ENCODE measurements around the gene ITGB1.
A peak's percentile ranks its signal among the peaks of the same experiment; 100 is the strongest.

Gene ITGB1

GRCh38 chr10:32889631-32890212 is 68.3 kb downstream of the ITGB1 start:
- no peak for DNase-seq

DNA sequence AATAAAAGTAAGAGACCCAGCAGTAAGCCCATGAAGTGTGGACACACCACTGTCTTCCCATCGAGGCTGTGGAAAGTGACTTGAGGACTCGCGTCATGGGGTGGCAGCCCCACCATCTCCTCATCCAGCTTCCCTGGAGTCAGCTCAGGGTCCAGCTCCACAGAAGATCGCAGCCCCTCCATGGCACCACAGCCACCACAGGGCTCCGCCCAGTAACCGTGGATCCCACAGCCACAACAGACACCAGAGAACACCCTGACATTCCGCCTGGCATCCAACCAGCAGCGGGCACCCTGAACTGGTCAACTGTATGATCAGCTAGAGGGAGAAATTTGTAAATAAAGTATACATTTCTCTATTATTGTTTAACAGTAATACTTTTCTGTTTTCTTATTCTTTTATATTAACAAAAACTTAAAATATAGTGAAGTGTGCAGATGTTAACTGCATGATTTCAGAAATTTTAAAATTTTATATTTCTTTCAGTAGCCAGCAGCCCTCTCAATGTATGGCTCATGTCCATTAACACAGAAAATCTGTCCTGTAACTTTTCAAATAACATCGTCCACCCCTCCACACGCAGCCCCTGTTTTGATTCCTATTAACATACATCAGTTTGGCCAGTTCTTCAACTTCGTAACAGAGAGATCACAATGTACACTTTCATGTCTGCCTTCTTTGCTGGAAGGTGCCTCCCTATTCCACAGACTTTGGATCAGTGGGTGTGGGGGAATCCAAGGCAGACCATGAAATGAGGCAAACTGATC is 69.7 kb downstream of the ITGB1 start:
- DNase-seq: no peak

- peak in 1 of 56 donors; percentile 0 for DNase-seq
Observed at GRCh38 chr10:32887481-32887880, 70.5 kb downstream of the ITGB1 start.

DNA sequence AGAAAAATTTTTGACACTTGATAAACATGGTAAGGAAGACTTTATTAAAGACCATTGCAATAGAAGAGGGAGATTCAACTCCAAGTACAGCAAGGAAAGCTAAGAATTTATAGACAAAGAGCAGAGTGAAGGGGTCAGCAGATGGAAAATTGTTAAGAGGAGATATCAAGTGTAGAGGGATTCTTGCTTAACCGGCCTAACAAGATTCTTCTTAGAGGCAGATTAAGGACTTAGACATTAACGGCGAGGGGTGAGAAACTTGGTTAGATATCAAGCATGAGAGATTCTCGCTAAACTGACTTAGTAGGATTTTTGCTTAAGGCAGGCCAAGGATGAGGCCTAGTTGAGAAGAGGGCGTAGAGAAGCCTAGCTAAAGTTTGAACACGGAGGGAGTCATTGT is 76.0 kb downstream of the ITGB1 start:
- DNase-seq: no peak

DNA sequence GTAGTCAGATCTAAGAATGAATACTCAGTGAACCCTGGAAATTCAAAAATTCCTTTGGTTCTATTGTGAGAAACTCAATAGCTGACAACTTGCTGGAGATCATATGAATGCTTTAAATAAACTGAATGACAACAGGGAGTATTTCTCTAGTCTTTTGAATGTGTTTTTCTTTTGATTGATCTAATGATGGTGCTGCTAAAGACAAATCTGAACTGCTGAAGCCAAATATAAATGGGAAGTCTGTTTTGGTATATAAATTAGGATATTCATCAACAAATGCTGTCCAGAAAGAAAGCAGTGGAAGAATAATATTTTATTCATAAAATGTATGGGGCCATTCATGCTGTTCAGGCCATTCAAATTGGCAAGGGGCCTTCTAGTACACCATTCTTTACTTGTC is 79.4 kb downstream of the ITGB1 start:
- DNase-seq: no peak

DNA sequence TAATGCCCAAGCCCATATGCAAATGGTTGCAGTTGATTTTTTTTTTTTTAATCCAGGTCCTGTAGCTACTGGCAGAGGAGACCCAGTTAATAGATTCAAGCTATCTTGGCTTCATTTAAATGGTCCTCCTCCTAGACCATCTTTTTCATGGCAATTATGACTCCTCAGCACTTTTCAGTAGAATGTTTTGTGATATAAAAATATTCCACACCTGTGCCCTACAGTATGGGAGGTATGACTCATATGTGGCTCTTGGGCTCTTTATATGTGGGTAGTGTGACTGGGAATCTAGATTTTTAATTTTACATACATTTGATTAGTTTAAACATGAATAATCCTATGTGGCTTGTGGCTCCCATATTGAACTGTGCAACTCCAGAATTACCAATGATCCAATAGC is 80.1 kb downstream of the ITGB1 start:
- no peak for DNase-seq

DNA sequence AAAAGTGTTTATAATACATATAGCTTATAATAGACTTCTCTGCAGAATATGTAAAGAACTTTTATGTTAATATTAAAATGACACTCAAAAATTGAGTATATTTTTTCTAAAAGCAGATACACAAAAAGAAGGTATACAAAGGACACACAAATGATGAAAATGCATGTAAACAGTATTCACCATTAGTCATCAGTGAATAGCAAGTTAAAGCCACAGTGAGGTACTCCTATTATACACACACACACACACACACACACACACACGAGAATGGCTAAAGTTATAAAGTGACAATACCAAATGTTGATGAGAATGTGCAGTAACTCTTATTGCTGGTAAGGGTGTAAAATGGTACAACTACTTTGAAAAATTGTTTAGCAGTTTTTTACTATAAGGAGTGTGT is 92.9 kb downstream of the ITGB1 start:
- no peak for DNase-seq

- DNase-seq: no peak
Observed at GRCh38 chr10:32854435-32854834, 103.6 kb downstream of the ITGB1 start.

DNA sequence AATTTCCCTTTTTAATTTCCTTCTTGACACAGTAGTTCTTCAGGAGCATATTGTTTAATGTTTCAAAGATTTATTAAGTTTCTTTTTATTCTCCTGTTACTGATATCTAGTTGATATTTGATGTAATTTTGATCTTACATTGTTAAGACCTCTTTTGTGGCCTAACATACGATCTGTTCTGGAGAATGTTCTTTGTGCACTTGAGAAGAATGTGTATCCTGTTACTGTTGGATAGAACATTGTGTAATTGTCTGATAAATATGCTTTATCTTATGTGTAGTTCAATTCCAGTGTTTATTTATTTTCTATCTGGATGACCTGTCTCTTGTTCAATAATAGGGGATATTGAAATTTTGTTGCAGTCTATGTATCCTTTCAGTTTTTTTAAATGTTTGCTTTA is 106.7 kb downstream of the ITGB1 start:
- no peak for DNase-seq

Data from nucleus accumbens (tissue), 56 donors.